ENCODE data around the gene CKB. TPM values are rescaled to one million over a fixed set of nuclear protein-coding genes. Genes with fewer than 3 reads are reported as not detected.

CKB gene
- total RNA-seq, 3 donors from 2014 or later = 4.1 to 7.6 (median 6.7) TPM

- H3K36me3 Mint-ChIP-seq (ENCODE audit: insufficient read depth) = no peaks in the 10 kb centered on the region
- peaks cover 7% of the 10 kb centered on the region for H3K4me1 Mint-ChIP-seq (ENCODE audit: low read depth)
- H3K4me3 Mint-ChIP-seq = no peak overlapping the region
- ATAC-seq = no peak
- H3K9me3 Mint-ChIP-seq = no peaks in the 10 kb centered on the region
- H3K27me3 Mint-ChIP-seq (ENCODE audit: low read depth) = no peaks in the 10 kb centered on the region
- no peak for DNase-seq
These were observed 13.4 kb upstream of the CKB start for GRCh38 chr14:103535891-103536565.

- no peaks in the 10 kb centered on the region for H3K9me3 Mint-ChIP-seq
- ATAC-seq = no peak
- DNase-seq = no peak
- no peak overlapping the region for H3K4me3 Mint-ChIP-seq
- H3K4me1 Mint-ChIP-seq (ENCODE audit: low read depth) = peaks cover 14% of the 10 kb centered on the region
- no peaks in the 10 kb centered on the region for H3K27me3 Mint-ChIP-seq (ENCODE audit: low read depth)
- H3K36me3 Mint-ChIP-seq (ENCODE audit: insufficient read depth) = peaks cover 2% of the 10 kb centered on the region
These were observed 12.7 kb upstream of the CKB start for GRCh38 chr14:103535081-103535890.

GRCh38 chr14:103534576-103535061 is 12.0 kb upstream of the CKB start:
- no peak for ATAC-seq
- no peak overlapping the region for H3K4me3 Mint-ChIP-seq
- H3K27me3 Mint-ChIP-seq (ENCODE audit: low read depth) = no peaks in the 10 kb centered on the region
- no peaks in the 10 kb centered on the region for H3K9me3 Mint-ChIP-seq
- H3K36me3 Mint-ChIP-seq (ENCODE audit: insufficient read depth) = peaks cover 4% of the 10 kb centered on the region
- H3K4me1 Mint-ChIP-seq (ENCODE audit: low read depth) = peaks cover 21% of the 10 kb centered on the region
- DNase-seq = no peak

DNA sequence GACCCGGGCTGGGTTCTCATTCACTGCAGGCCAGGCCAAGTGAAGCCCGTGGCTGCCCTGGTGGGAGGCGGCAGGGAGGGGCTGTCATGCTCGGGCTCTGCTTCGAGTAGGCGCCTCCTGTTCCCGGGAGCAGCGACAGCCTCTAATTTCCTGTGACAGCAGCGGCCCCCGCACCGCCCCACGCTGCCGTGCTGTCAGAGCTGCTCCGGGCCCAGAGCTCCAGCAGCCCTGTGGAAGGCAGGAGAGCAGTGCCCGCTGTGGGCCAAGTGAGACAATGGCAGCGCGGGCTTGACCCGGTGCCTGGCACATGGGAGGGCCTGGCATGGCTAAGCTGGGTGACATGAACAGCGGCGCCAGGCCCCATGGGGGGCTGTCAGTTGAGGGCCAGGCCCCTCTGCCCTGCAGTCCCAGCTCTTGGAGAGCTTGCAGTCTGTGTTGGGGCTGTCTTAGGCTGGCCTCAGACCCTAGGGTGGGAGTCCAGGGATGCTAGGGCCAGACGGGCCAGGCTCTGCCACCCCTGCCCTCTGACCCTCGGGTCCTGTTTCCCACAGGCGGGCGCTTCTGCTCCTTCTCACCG is 11.5 kb upstream of the CKB start:
- H3K4me1 Mint-ChIP-seq (ENCODE audit: low read depth) = peaks cover 23% of the 10 kb centered on the region
- DNase-seq (no peak), ATAC-seq (no peak)
- no peaks in the 10 kb centered on the region for H3K27me3 Mint-ChIP-seq (ENCODE audit: low read depth)
- H3K9me3 Mint-ChIP-seq = no peaks in the 10 kb centered on the region
- H3K36me3 Mint-ChIP-seq (ENCODE audit: insufficient read depth) = peaks cover 4% of the 10 kb centered on the region
- H3K4me3 Mint-ChIP-seq = no peak overlapping the region

DNA sequence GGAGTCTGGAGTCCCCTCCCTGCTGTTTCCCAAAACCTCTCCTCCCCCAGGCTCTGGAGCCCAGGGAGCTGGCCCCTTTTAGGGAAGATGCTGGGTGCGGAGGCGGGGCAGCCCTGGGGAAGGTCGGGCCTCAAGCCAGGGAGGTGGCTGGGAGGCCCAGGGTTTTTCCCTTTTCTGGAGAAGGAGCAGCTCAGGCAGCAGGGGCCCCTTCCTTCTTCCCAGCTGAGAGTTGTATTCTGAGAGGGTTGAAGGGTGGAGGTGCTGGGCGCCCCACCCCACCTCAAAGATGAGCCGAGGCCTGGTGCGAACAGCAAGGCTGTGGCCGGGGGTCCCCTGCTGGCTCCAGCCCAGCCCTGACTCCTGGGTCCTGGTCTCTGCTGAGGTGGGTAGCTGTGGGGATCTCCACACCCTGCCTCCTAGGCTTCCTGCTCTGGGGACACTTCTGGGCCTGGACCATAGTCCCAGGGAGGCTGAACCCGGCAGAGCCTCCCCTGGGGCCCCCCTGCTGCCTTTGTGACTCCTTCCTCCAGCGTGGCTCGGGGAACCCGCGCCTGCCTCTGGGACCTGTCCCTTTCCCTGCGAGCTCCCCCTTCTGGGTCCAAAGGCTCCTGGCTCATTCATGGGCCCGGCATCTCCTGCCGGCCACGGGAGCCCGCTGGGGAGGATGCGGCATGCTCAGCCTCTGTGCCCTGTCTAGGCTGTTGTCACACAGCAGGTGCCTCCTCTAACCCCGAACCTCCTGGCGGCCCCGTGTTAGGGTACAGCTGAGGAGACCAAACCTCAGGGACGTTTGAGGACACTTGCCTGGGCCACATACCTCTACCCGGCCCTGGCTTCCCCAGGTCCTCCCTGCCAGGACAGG is 10.7 kb upstream of the CKB start:
- no peaks in the 10 kb centered on the region for H3K9me3 Mint-ChIP-seq
- H3K4me1 Mint-ChIP-seq (ENCODE audit: low read depth) = peaks cover 26% of the 10 kb centered on the region
- DNase-seq (no peak), ATAC-seq (no peak)
- peaks cover 4% of the 10 kb centered on the region for H3K36me3 Mint-ChIP-seq (ENCODE audit: insufficient read depth)
- no peak overlapping the region for H3K4me3 Mint-ChIP-seq
- no peaks in the 10 kb centered on the region for H3K27me3 Mint-ChIP-seq (ENCODE audit: low read depth)

DNA sequence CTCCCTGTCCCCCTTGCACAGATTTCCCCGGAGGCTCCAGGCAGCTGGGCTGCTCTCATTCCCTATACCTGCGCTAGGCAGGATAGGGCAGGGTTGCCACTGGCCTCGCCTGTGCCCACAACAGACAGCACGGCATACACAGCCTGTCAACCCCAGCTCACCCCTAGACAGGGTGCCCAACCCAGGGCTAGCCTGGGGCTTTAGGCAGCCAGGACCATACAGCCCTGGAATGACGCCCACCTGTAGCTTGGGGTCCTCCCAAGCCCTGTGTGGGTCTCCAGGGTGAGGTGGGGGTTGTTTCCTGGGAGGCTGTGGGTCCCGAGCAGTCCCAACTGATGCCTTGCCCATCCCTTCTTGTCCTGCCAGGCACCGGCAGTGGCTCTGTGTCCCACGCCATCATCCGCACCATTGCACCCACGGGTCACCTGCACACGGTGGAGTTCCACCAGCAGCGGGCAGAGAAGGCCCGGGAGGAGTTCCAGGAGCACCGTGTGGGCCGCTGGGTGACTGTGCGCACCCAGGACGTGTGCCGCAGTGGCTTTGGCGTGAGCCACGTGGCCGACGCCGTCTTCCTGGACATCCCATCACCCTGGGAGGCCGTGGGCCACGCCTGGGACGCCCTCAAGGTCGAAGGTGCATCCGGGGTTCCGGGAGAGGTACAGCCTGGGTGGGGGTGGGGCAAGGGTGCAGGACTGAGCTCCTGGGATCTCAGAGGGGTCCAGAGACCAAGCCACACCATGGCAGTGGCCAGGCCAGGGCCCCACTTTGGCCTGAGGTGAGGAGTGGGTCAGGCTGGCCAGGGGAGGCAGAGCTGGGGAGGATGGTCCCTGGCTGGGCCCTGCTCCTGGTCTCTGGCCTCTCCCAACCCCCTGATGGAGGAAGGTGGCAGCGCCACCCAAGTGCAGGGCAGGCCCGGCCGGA is 9.8 kb upstream of the CKB start:
- peak overlapping the region; percentile 31 for H3K4me3 Mint-ChIP-seq
- no peaks in the 10 kb centered on the region for H3K27me3 Mint-ChIP-seq (ENCODE audit: low read depth)
- H3K9me3 Mint-ChIP-seq = no peaks in the 10 kb centered on the region

GRCh38 chr14:103531421-103532215 is 9.0 kb upstream of the CKB start:
- H3K36me3 Mint-ChIP-seq (ENCODE audit: insufficient read depth) = peaks cover 4% of the 10 kb centered on the region
- peaks cover 38% of the 10 kb centered on the region for H3K4me1 Mint-ChIP-seq (ENCODE audit: low read depth)
- DNase-seq = no peak
- H3K9me3 Mint-ChIP-seq = no peaks in the 10 kb centered on the region
- H3K27me3 Mint-ChIP-seq (ENCODE audit: low read depth) = no peaks in the 10 kb centered on the region
- peak overlapping the region; percentile 54 for H3K4me3 Mint-ChIP-seq
- ATAC-seq = no peak

More for the DNA sequence above, 9.8 kb upstream of the CKB start:
- ATAC-seq (no peak), DNase-seq (no peak)
- peaks cover 32% of the 10 kb centered on the region for H3K4me1 Mint-ChIP-seq (ENCODE audit: low read depth)
- H3K36me3 Mint-ChIP-seq (ENCODE audit: insufficient read depth) = peaks cover 4% of the 10 kb centered on the region

- no peaks in the 10 kb centered on the region for H3K9me3 Mint-ChIP-seq
- ATAC-seq (no peak), DNase-seq (no peak)
- no peaks in the 10 kb centered on the region for H3K27me3 Mint-ChIP-seq (ENCODE audit: low read depth)
- H3K36me3 Mint-ChIP-seq (ENCODE audit: insufficient read depth) = peaks cover 4% of the 10 kb centered on the region
- peak overlapping the region; percentile 9 for H3K4me3 Mint-ChIP-seq
- peaks cover 38% of the 10 kb centered on the region for H3K4me1 Mint-ChIP-seq (ENCODE audit: low read depth)
These were observed 8.2 kb upstream of the CKB start for GRCh38 chr14:103530831-103531230.

- H3K36me3 Mint-ChIP-seq (ENCODE audit: insufficient read depth) = peaks cover 4% of the 10 kb centered on the region
These were observed 7.8 kb upstream of the CKB start for GRCh38 chr14:103530390-103530789.

GRCh38 chr14:103529383-103530365 is 7.0 kb upstream of the CKB start:
- peaks cover 4% of the 10 kb centered on the region for H3K36me3 Mint-ChIP-seq (ENCODE audit: insufficient read depth)
- no peaks in the 10 kb centered on the region for H3K9me3 Mint-ChIP-seq
- no peak for DNase-seq
- no peaks in the 10 kb centered on the region for H3K27me3 Mint-ChIP-seq (ENCODE audit: low read depth)
- peak overlapping the region; percentile 94 for H3K4me3 Mint-ChIP-seq
- H3K4me1 Mint-ChIP-seq (ENCODE audit: low read depth) = peaks cover 38% of the 10 kb centered on the region
- no peak for ATAC-seq

More at GRCh38 chr14:103530390-103530789, 7.8 kb upstream of the CKB start:
- Mint-ChIP-seq H3K9me3 (no peaks in the 10 kb centered on the region), H3K27me3 (ENCODE audit: low read depth) (no peaks in the 10 kb centered on the region), H3K4me1 (ENCODE audit: low read depth) (peaks cover 38% of the 10 kb centered on the region), H3K4me3 (peak overlapping the region; percentile 94)
- no peak for DNase-seq
- ATAC-seq = no peak

- Mint-ChIP-seq H3K4me3 (peak within 1 kb of the TSS; percentile 94), H3K27me3 (ENCODE audit: low read depth) (no peaks in the 10 kb centered on the region), H3K4me1 (ENCODE audit: low read depth) (peaks cover 38% of the 10 kb centered on the region), H3K9me3 (no peaks in the 10 kb centered on the region), H3K36me3 (ENCODE audit: insufficient read depth) (peaks cover 4% of the 10 kb centered on the region)
- DNase-seq = peak; percentile 74
- peak; percentile 81 to 84 for ATAC-seq
These were observed 6.2 kb upstream of the CKB start, which contains the start of gene TRMT61A for GRCh38 chr14:103528587-103529382. TRMT61A (plus strand) TSS chr14:103529196; CDS start chr14:103529979, 783 bp downstream.
